HG03571 (cell line): ENCODE measurements around the gene ITIH3.
A peak's percentile ranks its signal among the peaks of the same experiment; 100 is the strongest.

Experiments used
- ATAC-seq: cut with Tn5 transposase; IDR thresholded peaks from one replicate; pipeline ENCODE4 v1.9.1; 2021; ENCODE audit not compliant: unreplicated experiment

The ITIH3 gene

GRCh38 chr3:52843108-52843865 is 48.7 kb downstream of the ITIH3 start:
- no peak for ATAC-seq

DNA sequence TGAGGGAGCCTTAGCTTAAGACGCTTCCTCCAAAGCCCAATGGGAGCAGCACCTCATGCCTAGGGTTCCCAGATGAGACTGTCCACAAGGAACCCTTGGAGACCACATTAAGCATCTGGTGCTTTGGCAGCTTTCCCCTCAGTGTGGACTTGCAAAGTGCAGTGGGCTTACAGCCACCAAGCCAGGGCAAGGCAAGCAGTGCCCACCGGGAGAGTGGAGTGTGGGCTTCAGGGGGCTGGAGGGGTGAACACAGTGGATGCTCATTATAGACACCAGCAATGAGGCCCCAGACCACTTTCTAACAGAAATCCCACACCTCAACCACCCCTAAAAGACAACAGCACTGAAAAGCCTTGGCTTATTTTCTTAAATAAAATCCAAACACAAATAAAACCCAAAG is 49.3 kb downstream of the ITIH3 start:
- no peak for ATAC-seq

DNA sequence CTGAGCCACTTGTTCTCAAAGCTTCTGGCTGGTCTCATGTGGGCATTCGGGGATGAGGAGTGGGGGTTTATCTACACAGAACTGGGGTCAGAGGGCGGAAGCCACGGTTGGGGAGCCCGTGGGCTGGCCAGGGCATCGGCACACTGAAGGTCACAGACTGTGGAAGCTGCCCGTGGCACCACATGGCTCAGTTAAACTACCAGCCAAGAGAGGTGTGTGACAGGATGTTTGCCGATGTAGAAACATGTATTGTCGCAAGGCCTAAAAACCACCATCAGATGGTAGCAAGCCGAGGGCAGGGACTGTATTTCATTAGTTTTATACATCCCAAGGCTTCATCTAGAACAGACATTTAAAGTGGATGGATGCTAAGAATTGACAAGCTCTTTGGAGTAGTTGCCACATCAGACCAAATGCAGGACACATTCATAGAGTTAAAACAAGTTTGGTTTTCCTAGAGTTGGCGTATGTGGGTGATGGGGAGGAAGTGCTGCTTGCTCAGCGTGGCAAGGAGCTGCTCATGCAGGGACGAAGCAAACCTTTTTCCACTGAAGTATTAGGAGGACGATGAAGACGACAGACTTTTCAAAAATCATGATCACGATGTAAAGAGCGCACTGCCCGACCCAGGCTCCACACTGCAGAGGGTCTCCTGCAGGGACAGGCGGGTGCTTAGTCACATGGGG is 49.8 kb downstream of the ITIH3 start:
- no peak for ATAC-seq

DNA sequence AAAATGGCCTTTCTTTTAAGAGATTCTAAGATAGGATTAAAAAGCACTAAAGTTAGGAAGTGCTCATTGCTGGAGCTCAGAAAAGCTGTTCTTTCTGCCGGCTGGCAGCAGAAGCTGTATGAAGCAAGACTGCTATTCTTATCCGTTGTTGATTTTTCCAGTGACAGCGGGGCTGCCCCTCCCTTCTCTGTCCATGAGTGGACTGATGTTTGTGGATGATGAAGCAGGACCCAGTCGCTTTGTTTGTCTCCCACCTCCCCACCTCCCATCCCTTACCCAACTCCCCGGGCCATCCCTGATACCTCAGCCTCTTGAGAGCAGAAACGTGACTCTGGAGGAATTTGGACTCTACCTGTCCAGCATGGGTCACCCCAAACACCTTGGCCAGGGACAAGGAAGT is 50.6 kb downstream of the ITIH3 start:
- no peak for ATAC-seq

GRCh38 chr3:52845691-52846431 is 51.3 kb downstream of the ITIH3 start:
- ATAC-seq, result no peak

DNA sequence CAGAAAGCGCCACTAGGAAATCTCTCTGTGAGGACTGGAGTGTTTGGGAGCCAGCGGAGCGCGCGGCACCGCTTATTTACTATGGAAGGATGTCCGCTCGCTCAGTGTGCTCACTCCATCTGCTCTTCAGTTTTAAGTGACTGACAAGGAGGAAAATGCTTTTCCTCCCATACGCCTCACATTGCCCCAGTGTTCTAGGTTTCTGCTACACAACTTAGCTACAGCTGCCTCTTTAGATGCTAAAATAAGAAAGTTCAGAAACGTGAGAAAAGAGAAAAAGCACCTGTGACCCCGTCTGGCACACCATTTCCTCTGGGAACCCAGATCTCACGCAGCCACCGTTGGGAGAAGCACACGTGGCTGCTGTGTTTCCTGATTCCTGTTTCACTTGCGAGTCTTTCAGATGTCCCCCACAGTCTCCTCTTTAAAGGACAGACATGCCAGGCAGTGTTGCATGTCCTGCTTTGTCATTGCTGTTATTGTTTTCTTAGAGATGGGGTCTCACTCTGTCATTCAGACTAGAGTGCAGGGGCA is 51.9 kb downstream of the ITIH3 start:
- ATAC-seq, result no peak

DNA sequence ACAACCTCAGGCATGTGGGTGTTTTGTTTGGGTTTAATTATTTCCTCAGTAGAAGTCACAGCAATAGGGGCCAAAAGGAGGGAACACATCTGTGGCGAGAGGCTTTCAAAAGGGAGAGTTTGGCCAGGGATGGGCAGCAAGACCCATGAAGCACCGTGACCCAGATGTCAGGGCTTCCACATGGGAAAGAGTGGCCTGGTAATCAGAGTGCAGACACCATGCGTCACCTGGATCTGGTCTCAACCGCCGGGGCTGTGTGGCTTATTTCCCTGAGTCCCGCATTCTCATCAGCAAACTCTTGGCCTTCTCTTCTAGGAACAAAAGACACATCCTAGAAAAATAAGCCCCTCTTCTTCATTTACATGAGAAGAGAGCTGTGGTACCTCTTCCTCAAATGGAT is 52.6 kb downstream of the ITIH3 start:
- ATAC-seq, result no peak

GRCh38 chr3:52847726-52848125 is 53.1 kb downstream of the ITIH3 start:
- no peak for ATAC-seq

- ATAC-seq, result no peak
Observed at GRCh38 chr3:52848617-52849016, 54.0 kb downstream of the ITIH3 start.

DNA sequence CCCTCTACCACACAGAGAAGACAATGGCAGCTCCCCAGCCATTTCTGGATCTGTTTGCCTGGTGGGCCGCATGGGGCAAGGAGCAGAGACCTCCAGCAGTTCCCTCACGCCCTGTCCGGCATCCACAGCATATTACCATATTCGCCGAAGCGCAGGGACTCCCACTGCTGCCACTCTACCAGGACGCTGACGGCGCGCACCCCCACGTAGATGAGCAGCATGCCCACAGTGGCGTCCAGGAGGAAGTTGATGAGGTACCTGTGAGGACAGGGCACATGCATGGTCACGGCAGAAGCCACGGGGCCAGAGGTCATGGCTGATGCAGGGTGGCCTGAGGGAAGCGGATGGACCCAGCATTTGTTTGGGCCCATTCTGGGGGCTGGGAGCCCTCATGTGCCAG is 55.1 kb downstream of the ITIH3 start:
- ATAC-seq, result no peak

DNA sequence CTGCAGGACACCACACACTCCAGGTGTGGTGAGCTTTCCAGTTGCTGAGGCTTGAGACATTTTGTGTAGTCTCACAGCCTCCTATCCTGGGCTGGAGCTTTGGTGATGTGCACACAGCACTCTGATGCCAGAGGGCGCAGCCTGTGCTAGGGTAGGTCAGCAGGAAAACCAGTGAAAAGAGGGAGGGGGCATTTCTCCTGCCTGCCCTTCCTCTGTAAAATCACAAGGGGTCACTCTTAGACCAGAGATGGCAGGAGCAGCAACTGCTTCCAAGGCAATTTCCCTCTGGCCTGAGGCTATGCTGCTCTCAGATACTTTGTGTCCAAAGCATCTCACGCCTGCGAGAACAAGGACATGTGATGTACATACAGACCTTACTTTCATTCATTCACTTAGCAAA is 56.8 kb downstream of the ITIH3 start:
- ATAC-seq, result no peak

DNA sequence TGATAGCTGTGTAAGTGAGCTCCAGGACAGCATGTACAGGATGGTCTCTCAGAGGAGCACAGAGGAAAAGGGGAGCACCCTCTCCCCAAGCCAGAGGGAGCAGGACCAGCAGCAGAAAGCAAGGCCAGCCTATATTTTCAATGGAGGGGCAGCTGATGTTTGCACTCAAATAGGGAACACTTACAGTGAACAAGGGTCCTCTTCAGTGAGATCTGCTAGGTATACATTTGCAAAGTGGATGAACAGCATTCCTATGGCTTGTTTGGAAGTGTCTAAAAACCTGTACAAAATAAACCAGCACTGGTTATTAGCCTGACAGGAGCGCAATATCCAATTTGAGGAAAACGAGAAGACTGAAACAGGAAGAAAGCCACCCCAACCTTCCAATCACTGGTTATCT is 57.8 kb downstream of the ITIH3 start:
- ATAC-seq, result no peak

DNA sequence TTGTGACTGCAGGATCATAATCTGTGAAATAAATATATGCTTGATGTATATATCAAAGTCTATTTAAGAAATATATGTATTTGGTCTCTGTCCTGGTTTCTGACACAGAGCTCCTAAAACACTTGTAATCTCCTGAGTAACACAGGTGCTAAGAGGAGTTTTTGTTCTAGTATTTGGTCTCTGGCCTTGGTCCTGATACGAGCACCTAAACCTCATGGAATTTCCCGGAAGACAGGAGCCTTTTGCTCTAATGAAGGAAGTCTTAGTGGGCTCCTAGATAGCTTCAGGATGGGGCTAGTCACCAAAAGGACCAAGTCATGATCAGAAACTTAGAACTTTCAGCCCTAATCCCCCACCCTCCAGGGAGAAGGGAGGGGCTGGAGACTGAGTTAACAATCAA is 59.4 kb downstream of the ITIH3 start:
- ATAC-seq, result no peak

- ATAC-seq, result peak; percentile 44
Observed at GRCh38 chr3:52856666-52857065, 62.1 kb downstream of the ITIH3 start.

DNA sequence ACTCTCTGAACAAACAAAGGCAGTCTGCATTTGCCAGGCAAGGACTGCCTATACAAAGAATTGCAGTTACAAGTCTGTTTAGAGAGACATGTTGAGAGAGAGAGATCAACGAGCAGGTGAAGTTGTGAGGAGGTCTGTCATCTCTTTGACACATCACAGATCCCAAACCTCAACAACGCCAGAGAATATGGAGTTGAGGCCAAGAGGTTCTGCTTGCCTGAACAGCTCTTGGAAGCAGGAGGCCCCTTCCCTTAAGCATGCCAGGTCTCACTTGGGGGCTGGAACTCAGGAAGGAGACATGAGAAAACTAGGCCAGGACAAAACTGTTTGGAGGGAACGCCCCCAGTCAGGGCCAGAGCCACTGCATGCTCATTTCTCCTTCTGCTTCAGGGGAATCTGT is 62.5 kb downstream of the ITIH3 start:
- no peak for ATAC-seq

- ATAC-seq, result no peak
Observed at GRCh38 chr3:52857864-52858263, 63.3 kb downstream of the ITIH3 start.
